IPS-18a (cell line): ENCODE measurements around the gene EOLA2.
"Not testable (repeated sequence)": the region's sequence is repeated elsewhere in the genome, so short reads cannot be mapped to it uniquely, and the experiment has no call there.

ENCODE experiments used
- H3K27ac ChIP-seq: one replicate; pipeline ENCODE4 v1.5.1; 2013; ENCODE audit warnings: low read length
- H3K27me3 ChIP-seq: one replicate; pipeline ENCODE4 v1.6.1; 2013; ENCODE audit warnings: mild to moderate bottlenecking, low read length; ENCODE audit not compliant: control insufficient read depth, insufficient read depth
- H3K36me3 ChIP-seq: one replicate; pipeline ENCODE4 v1.6.1; 2013; ENCODE audit warnings: low read depth, low read length; ENCODE audit not compliant: control insufficient read depth
- H3K4me1 ChIP-seq: one replicate; pipeline ENCODE4 v1.6.1; 2013; ENCODE audit warnings: low read depth, low read length; ENCODE audit not compliant: control insufficient read depth
- H3K4me3 ChIP-seq: one replicate; pipeline ENCODE4 v1.5.1; 2013; ENCODE audit warnings: low read length
- H3K9ac ChIP-seq: one replicate; pipeline ENCODE4 v1.6.1; 2013; ENCODE audit warnings: mild to moderate bottlenecking, low read length, moderate library complexity
- H3K9me3 ChIP-seq: one replicate; pipeline ENCODE4 v1.6.1; 2013; ENCODE audit warnings: low read depth, low read length; ENCODE audit not compliant: control insufficient read depth

The EOLA2 gene

DNA sequence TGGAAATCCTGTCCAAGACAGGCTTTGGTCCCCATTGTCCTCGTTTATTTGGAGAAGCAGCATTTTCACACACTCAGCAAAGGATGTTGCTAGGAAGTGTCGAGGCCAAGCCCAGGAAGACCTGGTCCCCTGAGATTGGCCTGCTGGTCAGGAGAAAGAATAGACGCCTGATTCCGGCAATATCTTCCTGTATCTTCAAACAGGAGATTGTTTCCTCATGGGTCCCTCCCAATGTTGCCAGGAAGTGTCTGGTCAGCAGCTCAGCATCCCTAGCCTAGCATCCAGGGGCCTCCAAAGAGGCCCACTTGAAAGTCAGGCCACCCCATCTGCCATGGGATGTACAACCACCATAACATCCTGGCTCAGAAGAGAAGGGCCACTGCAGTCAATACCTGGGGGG, 6.9 kb downstream of the EOLA2 start:
- not testable (repeated sequence) for H3K27me3 ChIP-seq, H3K4me3 ChIP-seq, H3K27ac ChIP-seq, H3K4me1 ChIP-seq, H3K36me3 ChIP-seq, H3K9me3 ChIP-seq, H3K9ac ChIP-seq

GRCh38 chrX:149929400-149929799, 8.9 kb downstream of the EOLA2 start, which contains the start of gene HSFX4:
TSS of gene HSFX4 (plus strand) at chrX:149929573. CDS start at chrX:149929645, 72 bp downstream.
- H3K9ac ChIP-seq, H3K27ac ChIP-seq, H3K36me3 ChIP-seq, H3K9me3 ChIP-seq, H3K4me3 ChIP-seq, H3K27me3 ChIP-seq, H3K4me1 ChIP-seq: not testable (repeated sequence)

GRCh38 chrX:149928635-149929034, 9.7 kb downstream of the EOLA2 start:
- H3K9ac ChIP-seq, H3K27ac ChIP-seq, H3K36me3 ChIP-seq, H3K27me3 ChIP-seq, H3K9me3 ChIP-seq, H3K4me3 ChIP-seq, H3K4me1 ChIP-seq: not testable (repeated sequence)

- not testable (repeated sequence) for H3K27ac ChIP-seq, H3K9me3 ChIP-seq, H3K27me3 ChIP-seq, H3K36me3 ChIP-seq, H3K4me1 ChIP-seq, H3K4me3 ChIP-seq, H3K9ac ChIP-seq
These were observed 10.4 kb downstream of the EOLA2 start for GRCh38 chrX:149927964-149928258.

DNA sequence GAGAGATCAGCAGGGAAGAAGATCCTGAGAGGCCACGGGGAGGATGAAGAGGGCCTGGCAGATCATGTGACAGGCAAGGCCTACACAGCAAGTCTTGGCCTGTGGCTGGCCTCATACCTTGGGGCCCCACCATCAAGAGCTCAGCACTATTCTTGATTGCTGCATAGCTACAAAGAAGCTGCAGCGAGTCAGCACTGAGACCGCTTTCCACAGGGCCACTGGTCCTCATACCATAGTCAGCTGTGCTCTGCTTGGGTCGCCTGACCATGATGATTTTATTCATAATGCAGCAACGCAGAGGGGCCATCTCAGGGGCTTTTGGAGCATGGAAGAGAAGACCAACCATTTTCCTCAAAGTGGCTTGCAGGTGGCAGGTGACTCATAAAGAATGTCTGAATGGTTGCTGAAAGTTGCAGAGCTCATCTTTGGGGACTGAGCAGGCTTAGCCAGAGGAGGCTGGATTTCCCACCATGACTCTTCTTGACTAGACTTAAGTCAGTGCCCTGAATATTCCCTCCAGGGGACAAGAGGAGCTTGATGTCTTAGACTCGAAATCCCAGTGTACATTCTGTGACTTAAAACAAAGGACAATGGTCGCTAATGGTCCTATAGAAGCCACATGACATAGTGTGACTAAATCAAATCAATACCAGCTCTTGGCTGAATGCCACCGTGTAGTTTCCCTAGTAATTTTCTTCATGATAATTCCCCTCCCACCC, 10.9 kb downstream of the EOLA2 start:
- H3K9me3 ChIP-seq, H3K27ac ChIP-seq, H3K27me3 ChIP-seq, H3K36me3 ChIP-seq, H3K9ac ChIP-seq, H3K4me3 ChIP-seq, H3K4me1 ChIP-seq: not testable (repeated sequence)

DNA sequence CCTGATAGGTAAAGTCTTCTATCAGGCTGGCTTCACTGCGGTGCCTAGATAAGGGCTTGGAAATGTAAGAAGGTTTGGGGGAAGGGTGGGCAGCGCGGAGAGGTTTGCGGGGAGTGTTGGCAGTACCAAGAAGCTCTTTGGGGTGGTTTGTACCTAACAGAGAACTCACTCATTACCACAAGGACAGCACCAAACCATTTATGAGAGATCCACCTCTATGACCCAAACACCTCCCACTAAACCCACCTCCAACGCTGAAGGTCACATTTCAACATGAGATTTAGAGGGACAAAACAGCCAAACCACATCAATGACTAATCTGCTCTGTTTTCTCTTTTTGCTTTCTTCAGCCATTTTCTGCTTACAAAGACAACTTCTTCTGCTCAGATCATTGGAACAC, 13.9 kb downstream of the EOLA2 start:
- not testable (repeated sequence) for H3K36me3 ChIP-seq, H3K4me3 ChIP-seq, H3K27ac ChIP-seq, H3K4me1 ChIP-seq, H3K9ac ChIP-seq, H3K27me3 ChIP-seq, H3K9me3 ChIP-seq

DNA sequence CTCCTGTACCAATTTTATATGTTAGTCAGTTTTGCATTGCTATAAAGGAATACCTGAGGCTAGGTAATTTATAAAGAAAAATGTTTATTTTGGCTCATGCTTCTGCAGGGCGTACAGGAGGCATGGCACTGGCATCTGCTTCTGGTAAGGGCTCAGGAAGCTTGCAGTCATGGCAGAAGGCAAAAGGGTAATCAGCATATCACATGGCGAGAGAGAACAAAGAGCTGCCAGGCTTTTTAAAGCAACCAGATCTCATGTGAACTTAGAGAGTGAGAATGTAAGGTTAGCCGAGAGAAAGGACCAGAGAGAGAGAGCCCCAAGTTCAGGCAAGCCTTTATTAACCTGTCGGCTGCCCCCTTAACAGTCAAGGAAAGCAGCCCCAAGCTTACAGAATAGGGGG, 14.5 kb downstream of the EOLA2 start:
- H3K4me3 ChIP-seq, H3K9me3 ChIP-seq, H3K27me3 ChIP-seq, H3K9ac ChIP-seq, H3K4me1 ChIP-seq, H3K27ac ChIP-seq, H3K36me3 ChIP-seq: not testable (repeated sequence)

DNA sequence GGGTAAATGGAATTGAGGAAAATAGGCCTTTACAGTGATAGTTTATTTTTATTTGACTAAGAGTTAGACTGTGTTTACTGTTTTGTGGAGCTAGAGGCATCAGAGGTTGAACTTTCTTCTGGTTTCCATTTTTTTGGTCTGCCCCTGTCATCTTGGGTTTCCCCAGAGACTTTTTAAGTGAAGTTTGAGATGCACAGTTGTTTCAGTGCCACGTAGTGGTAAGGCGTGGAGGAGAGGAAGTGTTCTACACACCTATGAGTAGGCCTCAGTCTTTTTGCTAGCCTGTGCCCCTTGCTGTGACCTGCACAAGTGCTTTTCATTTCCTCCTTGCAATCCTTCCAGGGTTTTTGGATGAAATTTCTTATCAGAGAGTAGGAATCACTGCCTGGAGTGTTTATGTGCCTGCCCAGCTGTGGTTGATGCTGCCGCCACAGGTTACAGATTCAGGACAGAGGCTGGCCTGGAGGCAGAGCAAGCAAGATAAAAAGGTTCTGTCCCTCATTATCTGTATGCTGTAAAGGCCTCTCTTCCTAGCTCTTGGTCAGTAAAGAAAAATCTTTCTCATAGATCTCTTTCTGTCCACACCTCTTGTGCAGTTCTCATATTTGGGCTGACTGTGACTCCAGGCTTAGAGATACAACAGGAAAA, 21.4 kb downstream of the EOLA2 start:
- no peak overlapping the region for H3K4me3 ChIP-seq

DNA sequence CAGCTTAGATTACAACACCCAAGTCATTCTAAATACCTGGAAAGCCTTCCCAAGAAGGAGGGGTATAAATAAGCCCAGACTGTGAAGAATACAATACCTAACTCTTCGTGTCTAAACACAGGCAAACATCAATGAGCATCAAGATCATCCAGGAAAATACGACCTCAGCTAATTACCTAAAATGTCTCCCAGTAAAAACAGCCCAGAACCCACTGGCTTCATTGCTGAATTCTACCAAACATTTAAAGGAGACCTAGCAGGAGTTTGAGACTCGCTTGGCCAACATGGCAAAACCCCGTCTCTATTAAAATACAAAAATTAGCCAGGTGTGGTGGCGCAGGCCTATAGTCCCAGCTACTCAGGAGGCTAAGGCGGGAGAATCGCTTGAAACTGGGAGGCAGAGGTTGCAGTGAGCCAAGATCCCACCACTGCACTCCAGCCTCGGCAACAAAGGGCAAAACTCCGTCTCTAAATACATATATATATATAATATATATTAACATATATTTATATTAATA, 28.1 kb downstream of the EOLA2 start:
- H3K27me3 ChIP-seq, result no peaks in the 10 kb centered on the region
- no peak overlapping the region for H3K9ac ChIP-seq
- H3K4me3 ChIP-seq, result no peak overlapping the region
- no peaks in the 10 kb centered on the region for H3K36me3 ChIP-seq
- H3K27ac ChIP-seq, result no peak overlapping the region
- H3K4me1 ChIP-seq, result no peaks in the 10 kb centered on the region
- H3K9me3 ChIP-seq, result peaks cover 11% of the 10 kb centered on the region

More for the DNA sequence above, 21.4 kb downstream of the EOLA2 start:
- no peak overlapping the region for H3K27ac ChIP-seq
- H3K9ac ChIP-seq, result no peak overlapping the region
- H3K36me3 ChIP-seq, result no peaks in the 10 kb centered on the region
- H3K27me3 ChIP-seq, result no peaks in the 10 kb centered on the region
- peaks cover 6% of the 10 kb centered on the region for H3K9me3 ChIP-seq
- H3K4me1 ChIP-seq, result no peaks in the 10 kb centered on the region

GRCh38 chrX:149909324-149910177, 28.7 kb downstream of the EOLA2 start:
- H3K4me3 ChIP-seq, result no peak overlapping the region
- no peaks in the 10 kb centered on the region for H3K27me3 ChIP-seq
- no peak overlapping the region for H3K27ac ChIP-seq
- H3K36me3 ChIP-seq, result no peaks in the 10 kb centered on the region
- peaks cover 2% of the 10 kb centered on the region for H3K4me1 ChIP-seq
- H3K9me3 ChIP-seq, result peaks cover 11% of the 10 kb centered on the region
- H3K9ac ChIP-seq, result no peak overlapping the region

GRCh38 chrX:149908727-149909126, 29.6 kb downstream of the EOLA2 start:
- H3K36me3 ChIP-seq, result no peaks in the 10 kb centered on the region
- H3K4me3 ChIP-seq, result no peak overlapping the region
- H3K27me3 ChIP-seq, result no peaks in the 10 kb centered on the region
- H3K27ac ChIP-seq, result no peak overlapping the region
- H3K9ac ChIP-seq, result no peak overlapping the region
- peaks cover 10% of the 10 kb centered on the region for H3K4me1 ChIP-seq
- peaks cover 11% of the 10 kb centered on the region for H3K9me3 ChIP-seq
